ENCODE data around the gene MANF.

Gene MANF

DNA sequence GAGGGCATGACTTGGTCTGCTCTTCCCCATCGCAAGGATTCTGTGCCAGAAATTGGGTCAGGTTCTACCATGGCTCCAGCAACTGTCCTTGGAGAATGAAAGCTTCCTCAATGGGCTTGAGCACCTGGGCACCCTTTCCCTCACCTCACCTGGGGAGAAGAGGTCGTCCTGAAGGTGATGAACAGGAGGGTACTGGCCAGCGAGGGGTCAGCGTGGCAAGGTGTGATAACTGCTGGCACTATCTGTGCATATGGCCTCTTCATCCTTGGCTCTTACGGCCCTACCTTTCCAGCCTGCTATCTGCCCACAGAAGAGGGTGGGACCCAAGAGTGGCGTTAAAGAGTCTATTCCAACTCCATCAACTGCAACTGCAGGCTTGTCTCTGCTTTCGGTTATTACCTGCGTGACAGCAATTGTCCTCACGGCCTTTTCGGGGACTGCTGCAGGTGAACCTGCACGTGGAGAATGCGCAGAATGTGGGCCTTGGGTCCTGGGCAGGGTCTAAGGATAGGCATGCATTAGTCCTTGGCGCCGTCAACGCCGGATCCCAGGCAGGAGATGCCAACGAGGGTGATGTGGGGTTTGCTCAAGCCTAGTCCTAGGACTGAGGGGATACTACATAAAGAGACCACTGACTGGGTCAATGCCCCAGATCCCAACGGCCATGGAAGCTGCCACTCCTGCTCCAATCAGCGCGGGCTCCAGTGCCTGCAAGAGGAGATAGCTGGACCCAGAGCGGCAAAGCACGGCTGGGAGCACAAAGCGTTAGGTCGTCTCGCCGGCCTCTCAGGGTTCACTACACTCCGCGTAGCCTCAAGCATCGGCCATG lies 5.4 kb downstream of the MANF start:
- DNase-seq = no peak

DNA sequence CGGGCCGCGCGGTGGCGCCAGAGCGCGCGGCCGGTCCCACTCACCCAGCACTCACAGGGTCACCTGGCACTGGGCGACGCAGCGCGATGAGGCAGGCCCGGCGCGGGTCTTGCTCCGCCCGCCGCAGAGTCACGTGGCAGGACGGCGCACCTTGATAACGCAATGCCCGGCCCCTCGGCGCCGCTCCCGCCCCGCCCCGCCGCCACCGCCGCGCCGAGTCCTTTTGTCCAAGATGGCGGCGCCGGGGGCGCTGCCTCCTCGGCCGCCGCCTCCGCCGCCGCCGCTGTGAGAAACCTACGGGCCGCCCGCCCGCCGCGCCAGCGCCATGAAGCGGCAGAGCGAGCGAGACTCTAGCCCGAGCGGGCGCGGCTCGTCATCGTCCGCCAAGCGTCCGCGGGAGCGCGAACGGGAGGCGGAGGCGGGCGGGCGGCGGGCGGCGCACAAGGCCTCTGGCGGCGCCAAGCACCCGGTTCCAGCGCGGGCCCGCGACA lies 6.0 kb downstream of the MANF start, which contains the start of gene RBM15B:
Gene RBM15B, plus strand, starts transcription at position 211 of the 491 bp plus-strand sequence. Its CDS starts 115 bp downstream, at position 326.
- DNase-seq = peak; percentile 80

DNA sequence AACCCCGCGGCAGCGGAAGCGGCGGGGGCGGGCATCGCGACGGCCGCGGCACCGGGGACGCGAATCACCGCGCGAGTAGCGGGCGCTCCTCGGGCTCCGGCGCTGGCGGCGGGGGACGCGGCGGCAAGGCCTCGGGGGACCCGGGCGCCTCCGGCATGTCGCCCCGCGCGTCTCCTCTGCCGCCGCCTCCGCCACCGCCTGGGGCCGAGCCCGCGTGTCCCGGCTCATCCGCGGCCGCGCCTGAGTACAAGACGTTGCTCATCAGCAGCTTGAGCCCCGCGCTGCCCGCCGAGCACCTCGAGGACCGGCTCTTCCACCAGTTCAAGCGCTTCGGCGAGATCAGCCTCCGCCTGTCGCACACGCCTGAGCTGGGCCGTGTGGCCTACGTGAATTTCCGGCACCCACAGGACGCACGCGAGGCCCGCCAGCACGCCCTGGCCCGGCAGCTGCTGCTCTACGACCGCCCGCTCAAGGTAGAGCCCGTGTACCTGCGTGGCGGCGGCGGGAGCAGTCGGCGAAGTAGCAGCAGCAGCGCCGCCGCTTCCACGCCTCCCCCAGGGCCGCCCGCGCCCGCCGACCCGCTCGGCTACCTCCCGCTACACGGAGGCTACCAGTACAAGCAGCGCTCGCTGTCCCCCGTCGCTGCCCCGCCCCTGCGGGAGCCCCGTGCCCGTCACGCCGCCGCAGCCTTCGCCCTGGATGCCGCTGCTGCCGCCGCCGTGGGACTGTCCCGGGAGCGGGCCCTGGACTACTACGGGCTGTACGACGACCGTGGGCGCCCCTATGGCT lies 6.7 kb downstream of the MANF start:
- DNase-seq = no peak

DNA sequence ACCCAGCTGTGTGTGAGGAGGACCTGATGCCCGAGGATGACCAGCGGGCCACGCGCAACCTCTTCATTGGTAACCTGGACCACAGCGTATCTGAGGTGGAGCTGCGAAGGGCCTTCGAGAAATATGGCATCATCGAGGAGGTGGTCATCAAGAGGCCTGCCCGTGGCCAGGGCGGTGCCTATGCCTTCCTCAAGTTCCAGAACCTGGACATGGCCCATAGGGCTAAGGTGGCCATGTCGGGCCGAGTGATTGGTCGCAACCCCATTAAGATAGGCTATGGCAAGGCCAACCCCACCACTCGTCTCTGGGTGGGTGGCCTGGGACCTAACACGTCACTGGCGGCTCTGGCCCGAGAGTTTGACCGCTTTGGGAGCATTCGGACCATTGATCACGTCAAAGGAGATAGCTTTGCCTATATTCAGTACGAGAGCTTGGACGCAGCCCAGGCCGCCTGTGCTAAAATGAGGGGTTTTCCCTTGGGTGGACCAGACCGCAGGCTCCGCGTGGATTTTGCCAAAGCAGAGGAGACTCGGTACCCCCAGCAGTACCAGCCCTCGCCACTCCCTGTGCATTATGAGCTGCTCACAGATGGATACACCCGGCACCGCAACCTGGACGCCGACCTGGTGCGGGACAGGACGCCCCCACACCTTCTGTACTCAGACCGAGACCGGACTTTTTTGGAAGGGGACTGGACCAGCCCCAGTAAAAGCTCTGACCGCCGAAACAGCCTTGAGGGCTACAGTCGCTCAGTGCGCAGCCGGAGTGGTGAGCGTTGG lies 7.5 kb downstream of the MANF start:
- DNase-seq = no peak

DNA sequence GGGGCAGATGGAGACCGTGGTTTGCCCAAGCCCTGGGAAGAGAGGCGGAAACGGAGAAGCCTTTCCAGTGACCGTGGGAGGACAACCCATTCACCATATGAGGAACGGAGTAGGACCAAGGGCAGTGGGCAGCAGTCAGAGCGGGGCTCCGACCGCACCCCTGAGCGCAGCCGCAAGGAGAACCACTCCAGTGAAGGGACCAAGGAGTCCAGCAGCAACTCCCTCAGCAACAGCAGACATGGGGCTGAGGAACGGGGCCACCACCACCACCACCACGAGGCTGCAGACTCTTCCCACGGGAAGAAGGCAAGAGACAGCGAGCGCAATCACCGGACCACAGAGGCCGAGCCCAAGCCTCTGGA lies 8.0 kb downstream of the MANF start:
- DNase-seq = no peak

DNA sequence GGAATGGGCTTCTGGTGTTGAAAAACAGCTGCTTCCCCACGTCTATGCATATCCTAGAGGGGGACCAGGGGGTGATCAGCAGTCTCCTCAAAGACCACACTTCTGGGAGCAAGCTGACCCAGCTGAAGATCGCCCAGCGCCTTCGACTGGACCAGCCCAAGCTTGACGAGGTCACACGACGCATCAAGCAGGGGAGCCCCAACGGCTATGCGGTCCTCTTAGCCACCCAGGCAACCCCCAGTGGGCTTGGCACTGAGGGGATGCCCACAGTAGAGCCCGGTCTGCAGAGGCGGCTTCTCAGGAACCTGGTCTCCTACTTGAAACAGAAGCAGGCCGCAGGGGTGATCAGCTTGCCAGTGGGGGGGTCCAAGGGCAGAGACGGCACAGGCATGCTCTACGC lies 8.5 kb downstream of the MANF start:
- DNase-seq = no peak

DNA sequence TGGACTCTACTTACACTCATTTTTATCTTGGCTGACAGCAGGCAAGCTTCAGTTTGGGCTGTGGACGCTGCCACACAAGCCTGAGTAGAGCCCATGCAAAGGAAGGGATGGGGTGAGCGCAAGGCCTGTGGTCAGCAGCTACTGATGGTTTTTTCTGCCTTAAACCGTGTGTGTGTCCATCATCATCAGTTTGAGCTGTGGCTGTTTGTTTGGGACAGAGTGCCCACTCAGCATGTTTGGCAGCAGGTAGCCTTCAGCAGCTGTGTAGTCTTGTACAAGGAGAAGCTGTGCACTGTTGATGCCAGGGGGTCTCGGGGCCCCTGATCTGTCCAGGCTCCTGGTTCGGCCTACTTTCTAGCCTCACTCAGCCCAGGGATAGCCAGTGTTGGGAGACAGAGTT lies 9.4 kb downstream of the MANF start:
- no peak for DNase-seq

DNA sequence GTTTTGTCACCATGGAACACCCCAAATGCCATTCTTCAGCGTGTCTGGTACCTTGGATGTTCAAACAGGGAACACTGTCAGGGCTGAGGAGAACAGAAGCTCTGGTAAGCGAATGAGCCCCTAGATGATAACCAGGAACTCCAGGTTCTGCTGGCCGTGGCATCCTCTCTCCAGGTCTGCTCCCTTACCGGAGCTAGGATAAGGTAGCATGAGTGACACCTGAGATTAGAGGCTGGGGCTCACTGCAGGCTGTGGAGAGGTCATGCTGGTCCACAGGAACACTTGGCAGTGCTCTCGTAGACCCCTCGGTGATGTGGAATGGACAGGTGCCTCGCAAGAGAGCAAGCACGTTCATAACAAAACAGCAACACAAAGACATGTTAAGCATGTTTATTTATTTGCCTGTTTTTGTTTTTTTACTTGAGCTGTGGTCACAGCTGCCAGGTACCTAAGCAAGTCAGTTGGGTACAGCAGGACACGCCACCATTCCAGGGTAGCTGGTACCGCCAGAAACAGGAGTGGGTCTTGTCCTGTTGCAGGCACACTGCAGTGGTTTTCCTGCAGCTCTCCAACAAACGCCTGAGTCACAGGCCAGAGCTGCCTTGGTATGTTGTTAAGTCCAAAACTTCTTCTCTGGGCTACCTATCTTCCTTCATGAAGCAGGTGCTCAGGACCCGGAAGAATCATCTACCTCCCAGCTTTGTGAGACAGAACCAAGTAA lies 10.6 kb downstream of the MANF start:
- DNase-seq = no peak

DNA sequence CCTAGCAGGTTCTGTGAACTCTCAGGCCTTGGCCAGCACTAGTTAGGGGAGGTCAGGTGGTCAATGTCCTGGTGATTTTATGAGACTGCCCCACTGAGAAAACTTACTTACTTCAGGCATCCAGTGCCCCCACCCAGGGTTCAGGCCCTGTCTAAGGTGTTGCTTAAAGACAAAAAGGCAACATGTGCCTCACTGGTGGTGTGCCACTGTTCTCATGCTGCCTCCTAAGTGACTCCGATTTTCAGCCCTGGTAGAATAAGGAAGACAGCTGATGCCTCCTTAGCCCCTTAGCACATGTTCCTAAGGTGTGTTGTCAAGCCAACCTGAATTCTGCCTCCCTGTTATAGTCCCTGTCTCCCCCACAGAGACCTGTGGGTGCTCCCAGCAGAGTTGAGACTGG lies 11.3 kb downstream of the MANF start:
- DNase-seq = no peak

DNA sequence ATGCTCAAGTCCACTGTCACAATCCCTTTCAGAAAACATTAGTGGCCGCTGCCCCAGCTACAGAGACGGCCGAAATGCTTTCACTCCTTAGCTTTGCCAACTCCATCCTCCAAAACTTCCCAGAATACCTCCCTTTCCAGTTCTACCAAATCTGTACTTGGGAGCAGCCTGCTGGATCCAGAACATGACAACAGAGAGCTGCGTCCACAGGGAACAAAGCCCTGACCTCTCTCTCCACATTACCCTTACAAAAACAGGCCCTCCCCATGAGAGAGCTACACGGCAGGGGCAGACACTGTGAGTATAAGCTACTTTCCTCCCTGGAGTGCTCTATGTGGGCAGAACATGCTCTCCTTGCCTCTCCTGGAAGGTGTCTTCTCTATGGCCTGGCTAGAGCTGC lies 12.3 kb downstream of the MANF start:
- DNase-seq = no peak

DNA sequence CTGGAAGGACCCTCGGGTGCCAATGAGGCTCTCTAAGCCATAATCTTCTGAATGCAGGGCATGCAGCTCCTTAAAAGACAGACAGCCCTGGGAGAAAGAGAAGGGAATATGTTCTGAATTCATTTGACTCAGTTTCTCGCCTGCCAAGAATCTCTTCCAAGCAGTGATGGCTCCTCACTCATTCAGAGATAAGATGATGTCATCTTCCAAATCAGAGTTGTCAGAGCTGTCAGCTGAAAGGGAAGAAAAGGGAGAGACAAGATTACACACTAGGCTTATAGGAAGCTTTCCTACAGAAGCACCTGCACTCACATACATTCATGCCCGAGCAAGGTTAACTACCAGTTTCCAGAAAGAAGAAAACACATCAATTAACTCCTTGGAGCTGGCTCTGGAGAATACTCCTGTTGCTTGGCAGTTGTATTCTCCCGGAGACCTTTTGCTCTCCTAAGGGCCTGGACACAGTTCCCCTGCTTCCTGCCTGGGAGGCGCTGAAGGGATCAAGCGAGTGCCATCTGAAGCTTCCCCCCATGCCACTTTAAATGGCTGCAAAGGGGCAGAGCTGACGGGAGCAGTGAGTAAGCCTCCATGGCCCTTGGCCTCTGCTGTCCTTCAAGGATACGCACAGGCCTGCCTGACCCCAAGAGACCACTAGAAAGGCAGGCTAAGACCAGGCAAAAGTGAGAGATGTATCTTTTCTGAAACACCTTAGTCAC lies 13.7 kb downstream of the MANF start:
- no peak for DNase-seq

DNA sequence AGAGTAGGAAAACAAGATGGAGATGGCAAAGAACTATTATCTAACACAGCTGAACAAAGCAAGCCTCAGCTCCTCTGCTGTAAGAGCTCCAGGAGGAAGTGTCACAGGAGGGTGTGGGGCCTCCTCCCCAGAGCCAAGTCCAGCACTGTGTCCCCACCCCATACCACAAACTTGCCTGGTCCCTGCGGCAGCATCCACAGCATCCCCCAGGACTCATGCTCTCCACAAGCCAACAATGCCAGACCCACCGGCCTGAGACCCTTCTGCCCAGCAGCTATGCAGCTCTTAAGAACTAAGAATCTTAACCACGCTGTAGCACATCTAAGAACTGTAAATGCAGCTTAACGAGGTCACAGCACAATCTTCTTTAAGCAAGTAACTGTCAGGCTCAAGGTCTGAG lies 15.1 kb downstream of the MANF start:
- DNase-seq = no peak

DNA sequence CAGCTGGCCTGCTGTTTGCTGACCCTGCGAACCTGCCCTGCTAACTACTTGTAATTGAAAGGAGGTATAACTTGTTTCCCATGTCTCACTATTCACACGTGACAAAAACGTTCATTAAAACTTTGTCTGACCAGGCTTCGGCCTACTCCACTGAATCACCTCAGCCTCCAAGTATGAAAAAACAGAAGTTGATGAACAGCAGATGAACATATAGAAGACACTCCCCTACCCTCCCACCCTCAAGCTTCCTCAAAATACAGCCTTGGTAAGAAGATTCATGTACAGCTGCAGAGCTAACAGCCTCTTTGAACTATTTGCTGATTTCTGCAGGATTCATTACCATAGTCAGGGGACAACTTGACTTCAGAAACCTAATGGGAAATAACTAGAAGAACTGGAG lies 16.6 kb downstream of the MANF start:
- no peak for DNase-seq

DNA sequence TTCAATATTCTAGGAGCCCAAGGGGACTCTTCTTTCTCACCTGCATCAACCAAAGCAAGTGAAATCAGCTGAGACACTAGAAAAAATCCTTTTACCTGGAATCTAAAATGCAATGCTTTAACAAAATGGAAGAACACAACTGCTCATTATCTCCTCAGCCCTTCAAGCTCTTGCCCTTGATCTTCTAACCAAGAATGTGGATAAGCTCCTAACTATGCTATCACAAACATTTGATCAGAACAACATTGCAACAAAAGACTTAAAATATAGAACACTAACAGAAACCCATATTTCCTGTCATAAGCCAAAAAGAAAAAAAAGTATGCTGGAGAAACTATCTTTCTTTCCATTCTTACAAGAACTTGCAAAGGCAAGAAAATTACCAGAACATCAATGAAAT lies 18.6 kb downstream of the MANF start:
- no peak for DNase-seq

DNA sequence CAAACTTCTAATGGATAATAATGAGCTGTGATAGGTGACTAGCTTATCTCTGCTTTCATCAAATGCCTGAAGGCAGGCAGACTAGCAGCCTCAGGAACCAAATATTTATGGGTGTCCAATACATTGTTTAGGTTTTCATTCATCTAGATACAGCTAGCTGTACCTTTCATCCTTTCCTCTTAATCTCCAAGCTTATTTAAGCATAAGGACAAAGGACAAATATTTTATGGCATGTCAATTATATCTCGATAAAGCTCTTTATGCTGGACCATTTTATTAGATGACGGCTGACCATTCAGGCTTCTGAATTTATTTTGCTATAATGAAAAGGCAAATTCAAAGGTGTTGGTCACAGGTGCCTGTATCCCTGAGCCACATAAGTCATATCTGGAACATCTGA lies 22.9 kb downstream of the MANF start:
- no peak for DNase-seq

DNA sequence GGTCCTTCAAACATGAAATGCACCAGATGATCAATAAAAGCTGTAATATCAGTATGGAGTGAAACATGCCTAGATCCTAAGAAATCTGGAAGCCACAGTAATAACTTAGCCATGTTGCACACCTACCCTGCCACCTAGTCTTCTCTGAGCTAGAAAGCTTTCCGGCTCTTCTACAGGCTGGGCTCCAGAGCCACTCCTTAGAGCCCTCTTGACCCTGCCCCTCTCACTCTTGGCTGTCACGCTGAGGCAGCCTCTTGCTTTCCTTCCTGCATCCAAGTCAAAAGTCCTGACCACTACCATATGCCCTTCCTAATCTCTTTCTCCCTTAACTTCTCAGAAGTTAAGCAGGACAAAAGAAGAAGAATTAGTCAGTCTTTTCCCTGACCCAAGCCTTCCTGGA lies 23.7 kb downstream of the MANF start:
- no peak for DNase-seq

DNA sequence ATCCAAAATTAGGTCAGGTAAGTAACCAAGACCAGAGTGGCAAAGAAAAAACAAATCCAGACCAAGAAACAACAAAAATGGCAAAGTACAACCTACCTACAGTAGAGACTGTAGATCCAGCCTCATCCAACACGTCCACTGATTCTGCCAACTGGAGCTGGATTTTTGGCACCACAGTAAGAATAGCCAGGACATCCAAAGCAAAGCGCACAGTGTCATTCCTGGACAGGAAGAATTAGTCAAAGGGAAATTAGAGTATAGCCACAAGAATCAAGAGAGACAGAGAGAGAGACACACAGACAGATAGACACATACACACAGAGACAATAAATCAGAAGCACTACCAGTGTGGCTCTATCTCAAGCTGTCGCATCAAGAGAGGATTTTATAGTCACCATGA lies 37.1 kb downstream of the MANF start:
- DNase-seq = no peak

DNA sequence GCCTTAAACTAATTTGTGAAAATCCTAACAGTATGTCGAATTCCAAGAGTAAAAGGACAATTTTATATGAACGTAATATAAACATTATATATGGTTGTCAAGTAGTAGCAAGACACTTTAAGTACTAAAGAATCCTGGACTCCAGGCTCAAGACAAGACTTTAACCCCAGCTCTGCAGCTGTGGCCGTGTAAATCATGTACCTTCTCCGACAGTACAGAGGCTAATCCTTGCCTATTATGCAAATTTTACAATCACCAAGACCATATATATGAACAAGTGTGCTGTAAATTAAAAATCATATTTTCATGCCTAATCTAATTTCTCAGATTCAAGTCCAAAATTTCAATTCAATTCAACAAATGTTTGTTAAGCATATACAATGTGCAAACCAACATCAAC lies 41.8 kb downstream of the MANF start:
- DNase-seq = no peak

DNA sequence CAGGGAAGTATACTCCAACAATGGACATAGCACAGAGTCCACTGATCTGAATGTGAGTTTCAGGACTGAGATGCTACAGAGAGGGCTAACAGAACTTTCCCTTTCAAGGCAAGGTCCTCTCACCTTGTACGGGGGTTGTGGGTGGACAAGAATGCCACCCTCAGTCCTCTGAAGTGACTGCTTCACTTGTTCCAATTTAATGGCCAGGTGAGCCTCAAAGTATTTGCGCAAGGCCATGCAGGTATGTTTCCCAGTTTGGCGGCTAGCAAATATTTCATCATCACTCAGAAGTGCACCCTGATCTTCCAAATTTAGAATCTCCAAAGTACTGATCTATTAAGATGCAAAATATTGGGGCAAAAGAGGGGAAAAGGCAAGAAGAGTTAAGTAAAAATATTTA lies 44.0 kb downstream of the MANF start:
- no peak for DNase-seq

DNA sequence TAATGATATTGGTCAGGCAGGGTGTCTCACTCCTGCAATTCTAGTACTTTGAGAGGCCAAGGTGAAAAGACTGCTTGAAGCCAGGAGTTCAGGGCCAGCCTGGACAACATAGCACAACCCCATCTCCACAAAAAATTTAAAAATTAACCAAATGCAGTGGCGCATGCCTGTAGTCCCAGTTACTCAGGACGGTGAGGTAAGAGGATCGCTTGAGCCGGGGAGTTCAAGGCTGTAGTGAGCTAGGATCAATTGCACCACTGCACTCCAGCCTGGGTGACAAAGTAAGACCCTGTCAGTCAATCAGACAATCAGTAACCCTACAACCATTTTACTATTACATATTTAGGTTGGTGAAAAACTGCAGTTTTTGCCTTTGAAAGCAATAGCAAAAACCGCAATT lies 49.0 kb downstream of the MANF start:
- no peak for DNase-seq

DNA sequence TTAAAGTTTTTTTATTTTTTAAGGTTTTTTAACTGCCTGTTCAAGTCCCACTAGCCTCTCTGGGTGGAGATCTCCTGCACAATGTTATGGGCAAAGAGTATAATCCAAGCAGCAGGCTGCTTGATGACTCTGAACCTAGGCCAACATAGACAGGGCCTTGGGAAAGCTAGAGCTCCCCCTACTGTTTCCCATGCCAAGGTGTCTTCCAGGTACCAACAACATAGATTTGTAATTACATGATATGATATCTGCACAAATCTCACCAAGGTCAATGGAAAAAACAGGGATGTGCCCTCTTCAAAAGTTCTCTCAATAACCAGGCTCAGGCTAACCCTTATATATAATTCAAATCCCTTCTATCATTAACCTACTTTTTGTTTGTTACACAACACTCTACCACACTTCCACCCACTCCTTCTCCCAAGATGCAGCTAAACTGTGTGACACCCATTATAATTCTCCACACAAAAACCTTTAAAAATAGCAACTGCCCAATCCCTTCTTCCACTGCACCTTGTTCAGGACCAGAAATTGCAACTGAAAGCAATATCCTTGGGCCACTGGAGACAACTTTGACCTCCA lies 49.7 kb downstream of the MANF start:
- peak; percentile 23 for DNase-seq

Measured in NCI-H2171 treated with DMSO at 0.1 percent for 48 hours (cell line).